C4-2B (cell line): ENCODE measurements around the gene C16orf86.

ENCODE experiments used
- CTCF ChIP-seq: fragments of 450-650 bp; conservative IDR thresholded peaks from 2 replicates; pipeline ENCODE4 v1.5.1; 2017; ENCODE audit warnings: mild to moderate bottlenecking
- ZFX ChIP-seq: fragments of 450-650 bp; IDR thresholded peaks from 2 replicates; pipeline ENCODE4 v1.6.1; 2017

GRCh38 chr16:67648764-67649407 lies 17.7 kb upstream of the C16orf86 start:
- TF ChIP-seq CTCF (no peak), ZFX (no peak)
